Spleen (tissue), 11 donors: ENCODE results near the gene EPHA7. TPM values are rescaled to one million over a fixed set of nuclear protein-coding genes. Genes with fewer than 3 reads are reported as not detected.
A peak's percentile ranks its signal among the peaks of the same experiment; 100 is the strongest.

Source experiments
- DNase-seq: peaks from one replicate; pipeline ENCODE4 v3.0.0-alpha.2; 2020
- H3K27ac ChIP-seq, 8 donors: fragments of 200-600 bp; sonication (generic) in 7 of 8; 1 replicate in 4 of 8; 2 replicates in 4 of 8; pipeline versions ENCODE4 v1.5.0 to v1.8.0; 2016 to 2021; ENCODE audit warnings: inconsistent platforms in 4 of 8, mild to moderate bottlenecking in 4 of 8, moderate library complexity in 1 of 8
- H3K27me3 ChIP-seq, 7 donors: fragments of 200-600 bp; sonication (generic) in 6 of 7; replicated peaks in 1 of 7; 1 replicate in 4 of 7; 2 replicates in 3 of 7; pipeline versions ENCODE4 v1.5.0 to v1.8.0; 2016 to 2021; ENCODE audit warnings: inconsistent platforms in 3 of 7, mild to moderate bottlenecking in 1 of 7
- H3K36me3 ChIP-seq, 6 donors: fragments of 200-600 bp; sonication (generic) in 5 of 6; 1 replicate in 4 of 6; 2 replicates in 2 of 6; pipeline versions ENCODE4 v1.5.0 to v1.8.0; 2016 to 2021; ENCODE audit warnings: inconsistent platforms in 2 of 6
- H3K4me1 ChIP-seq, 6 donors: fragments of 200-600 bp; sonication (generic) in 5 of 6; 1 replicate in 3 of 6; 2 replicates in 3 of 6; pipeline versions ENCODE4 v1.5.0 to v1.8.0; 2016 to 2021; ENCODE audit warnings: inconsistent platforms in 3 of 6
- H3K4me3 ChIP-seq, 8 donors: fragments of 200-600 bp; sonication (generic) in 7 of 8; 1 replicate in 4 of 8; 2 replicates in 4 of 8; pipeline versions ENCODE4 v1.5.0 to v1.8.0; 2016 to 2021; ENCODE audit warnings: inconsistent platforms in 4 of 8, mild to moderate bottlenecking in 4 of 8, moderate library complexity in 2 of 8
- H3K9me3 ChIP-seq, 8 donors: fragments of 200-600 bp; sonication (generic) in 7 of 8; 1 replicate in 4 of 8; 2 replicates in 4 of 8; pipeline versions ENCODE4 v1.5.0 to v1.8.0; 2016 to 2021; ENCODE audit warnings: inconsistent platforms in 4 of 8
- CTCF ChIP-seq, 11 experiments: fragments of 200-600 bp in 7 of 11; fragments of 450-650 bp in 4 of 11; sonication (generic) in 4 of 11; IDR thresholded peaks in 8 of 11; conservative IDR thresholded peaks in 3 of 11; 1 replicate in 7 of 11; 2 replicates in 4 of 11; pipeline versions ENCODE4 v1.4.0 to v1.8.0; 2016 to 2021; ENCODE audit warnings: antibody characterized with exemption in 11 of 11, inconsistent platforms in 4 of 11, mild to moderate bottlenecking in 1 of 11
- POLR2A ChIP-seq, 3 donors: fragments of 450-650 bp; IDR thresholded peaks; one replicate each; pipeline ENCODE4 v1.5.1; 2017; ENCODE audit warnings: antibody characterized with exemption in 3 of 3, mild to moderate bottlenecking in 1 of 3
- POLR2AphosphoS5 ChIP-seq, 3 donors: sonication (generic); formaldehyde crosslinking; IDR thresholded peaks; one replicate each; pipeline ENCODE4 v1.5.1; 2017; ENCODE audit warnings: antibody characterized with exemption in 3 of 3
- WGBS, 5 donors: extraction: QIAGEN DNeasy Blood & Tissue Kit in 3 of 5; methylation state at CpG; one replicate each; pipeline versions ENCODE4 v1.1.5 to v1.1.7; 2013 to 2018; 5-methylcytosine and 5-hydroxymethylcytosine counted together
- intact Hi-C: fragments of 100-400 bp; cut with DNase I; formaldehyde crosslinking; loops from one replicate; pipeline ENCODE4 v1.15.0; 2023; ENCODE audit warnings: low total_unique reads
- polyA plus RNA-seq, 3 donors: library from polyadenylated mRNA; stranded (reverse); fragments of 200-250 nt; gene quantifications; one replicate each; pipeline ENCODE4 v1.2.1, GENCODE V29; 2013
- total RNA-seq, 7 donors: library from RNA; depleted of rRNA in 3 of 7; stranded (reverse); fragments of >200 nt in 3 of 7; fragmentation: NEBNext Ultra II Directional in 4 of 7; extraction: Animal tissue kit (Norgen Biotek cat#: 25700) in 4 of 7; gene quantifications; one replicate each; pipeline versions ENCODE4 v1.1.0 to v1.2.1, GENCODE V29; 2016 to 2021
- donor health status: healthy with polysubstance abuse.
- donor health status: DM: no; HTN: no; CAD: no; lungs with moderate emphysema.
- donor health status: DM: no; HTN: no; CAD: no.
- donor health status: Bipolar disorder and iron deficiency.
- donor health status: healthy.
- donor health status: DM: no; HTN: no; CAD: no.
- donor health status: DM: yes; HTN: yes; CAD: no.

Gene EPHA7
- total and polyA plus RNA-seq, 10 donors = 0.78 to 28.8 (median 12.5) TPM

GRCh38 chr6:93418033-93418407 lies 1.3 kb downstream of the EPHA7 start:
- WGBS, 5 donors = 1 to 9% (median 4%) methylated on average over 5 of the region's 5 CpGs
- H3K27me3 ChIP-seq = peaks cover 0 to 89% (median 52%) of the 10 kb centered on the region in 7 donors
- no peaks in the 10 kb centered on the region for H3K36me3 ChIP-seq
- peaks cover 0 to 46% (median 36%) of the 10 kb centered on the region in 6 donors for H3K4me1 ChIP-seq
- H3K4me3 ChIP-seq = peak overlapping the region; percentile 49 to 71 (median 60)
- intact Hi-C loops = no loop called here
- H3K9me3 ChIP-seq = no peaks in the 10 kb centered on the region
- no peak for DNase-seq
- peak overlapping the region in 5 of 8 donors; percentile 54 to 81 (median 69) for H3K27ac ChIP-seq
- TF ChIP-seq CTCF (IDR thresholded peaks at IDR 0.05 in 8 of 11, conservative IDR thresholded peaks at IDR 0.05 in 3 of 11) = no peak
- no peak for TF ChIP-seq POLR2AphosphoS5 (IDR thresholded peaks at IDR 0.05)
- TF ChIP-seq POLR2A (IDR thresholded peaks at IDR 0.05) = no peak

- H3K9me3 ChIP-seq = no peaks in the 10 kb centered on the region
- intact Hi-C loops = no loop called here
- TF ChIP-seq CTCF (IDR thresholded peaks at IDR 0.05 in 8 of 11, conservative IDR thresholded peaks at IDR 0.05 in 3 of 11) (no peak), POLR2A (IDR thresholded peaks at IDR 0.05) (no peak), POLR2AphosphoS5 (IDR thresholded peaks at IDR 0.05) (no peak)
- H3K4me1 ChIP-seq = peaks cover 0 to 46% (median 36%) of the 10 kb centered on the region in 6 donors
- DNase-seq = no peak
- no peaks in the 10 kb centered on the region for H3K36me3 ChIP-seq
- H3K4me3 ChIP-seq = peak overlapping the region; percentile 2 to 71 (median 60)
- peaks cover 0 to 86% (median 52%) of the 10 kb centered on the region in 7 donors for H3K27me3 ChIP-seq
- H3K27ac ChIP-seq = peak overlapping the region in 6 of 8 donors; percentile 58 to 81 (median 70)
- 2 to 9% (median 4%) methylated on average over 27 of the region's 27 CpGs for WGBS, 5 donors
These were observed 1.8 kb downstream of the EPHA7 start for GRCh38 chr6:93417421-93418013.

GRCh38 chr6:93416571-93417420 lies 2.6 kb downstream of the EPHA7 start:
- H3K9me3 ChIP-seq = no peaks in the 10 kb centered on the region
- peak; percentile 78 for DNase-seq
- no peaks in the 10 kb centered on the region for H3K36me3 ChIP-seq
- WGBS, 5 donors = 1 to 10% (median 3%) methylated on average over 59 to 77 of the region's 77 CpGs
- intact Hi-C loops = no loop called here
- peak overlapping the region; percentile 2 to 71 (median 60) for H3K4me3 ChIP-seq
- H3K27ac ChIP-seq = peak overlapping the region; percentile 10 to 81 (median 70)
- peaks cover 0 to 46% (median 36%) of the 10 kb centered on the region in 6 donors for H3K4me1 ChIP-seq
- peaks cover 0 to 78% (median 52%) of the 10 kb centered on the region in 7 donors for H3K27me3 ChIP-seq
- TF ChIP-seq POLR2A (IDR thresholded peaks at IDR 0.05) = peak in 1 of 3 donors; percentile 28
- TF ChIP-seq CTCF (IDR thresholded peaks at IDR 0.05 in 8 of 11, conservative IDR thresholded peaks at IDR 0.05 in 3 of 11) = no peak
- peak in 2 of 3 donors; percentile 47 to 70 for TF ChIP-seq POLR2AphosphoS5 (IDR thresholded peaks at IDR 0.05)

GRCh38 chr6:93413190-93413589 lies 6.2 kb downstream of the EPHA7 start:
- H3K4me3 ChIP-seq = no peak overlapping the region
- no peaks in the 10 kb centered on the region for H3K9me3 ChIP-seq
- no peak overlapping the region for H3K27ac ChIP-seq
- peaks cover 0 to 23% (median 17%) of the 10 kb centered on the region in 6 donors for H3K4me1 ChIP-seq
- intact Hi-C loops = no loop called here
- no peaks in the 10 kb centered on the region for H3K36me3 ChIP-seq
- no peak for DNase-seq
- peaks cover 0 to 44% (median 30%) of the 10 kb centered on the region in 7 donors for H3K27me3 ChIP-seq
- TF ChIP-seq POLR2AphosphoS5 (IDR thresholded peaks at IDR 0.05) (no peak), POLR2A (IDR thresholded peaks at IDR 0.05) (no peak), CTCF (IDR thresholded peaks at IDR 0.05 in 8 of 11, conservative IDR thresholded peaks at IDR 0.05 in 3 of 11) (no peak)
